ENCODE results near the gene FBXL15.

Gene FBXL15

DNA sequence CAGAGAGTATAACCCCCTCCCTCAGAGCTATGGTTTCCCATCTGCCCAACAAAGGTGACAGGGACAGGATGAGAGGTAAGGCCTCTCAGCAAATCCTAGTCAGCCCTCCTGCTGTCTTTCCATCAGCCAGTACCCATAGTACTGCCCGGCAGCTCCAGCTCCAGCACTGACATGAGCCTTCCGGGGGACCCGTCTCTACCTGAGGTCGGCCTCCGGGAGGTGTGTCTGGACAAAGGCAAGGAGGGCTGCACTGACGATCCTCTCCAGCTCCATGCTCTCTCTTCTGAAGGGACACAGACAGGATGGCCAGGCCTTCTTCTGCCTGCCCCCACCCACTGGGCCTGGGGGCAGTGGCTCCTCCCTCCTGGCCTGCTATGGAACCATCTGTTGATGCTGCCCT, 4.3 kb downstream of the FBXL15 start:
- no peak for FAIRE-seq

DNA sequence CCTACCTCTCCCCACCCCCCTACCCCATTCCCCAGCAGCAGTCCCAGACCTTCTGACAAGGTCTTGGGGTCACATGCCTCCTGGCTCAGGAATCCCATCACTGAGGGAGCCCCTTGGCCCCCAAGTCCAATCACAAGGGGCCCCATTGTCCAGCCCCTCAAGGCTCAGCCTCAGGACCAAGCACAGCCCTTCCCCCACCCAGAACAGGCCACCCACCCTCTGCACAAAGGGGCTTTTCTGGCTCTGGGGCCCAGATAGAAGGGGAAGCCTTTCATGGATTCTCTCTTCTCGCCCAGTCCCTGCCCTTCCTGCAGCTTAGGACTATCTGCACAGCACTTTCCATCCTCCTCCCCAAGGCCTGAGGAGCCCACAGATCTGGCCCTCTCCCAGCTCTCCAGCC, 4.8 kb downstream of the FBXL15 start:
- FAIRE-seq (no peak), DNase-seq (ENCODE audit: insufficient read length, low spot score) (no peak)

More for the DNA sequence above, 4.3 kb downstream of the FBXL15 start:
- no peak for DNase-seq (ENCODE audit: insufficient read length, low spot score)

DNA sequence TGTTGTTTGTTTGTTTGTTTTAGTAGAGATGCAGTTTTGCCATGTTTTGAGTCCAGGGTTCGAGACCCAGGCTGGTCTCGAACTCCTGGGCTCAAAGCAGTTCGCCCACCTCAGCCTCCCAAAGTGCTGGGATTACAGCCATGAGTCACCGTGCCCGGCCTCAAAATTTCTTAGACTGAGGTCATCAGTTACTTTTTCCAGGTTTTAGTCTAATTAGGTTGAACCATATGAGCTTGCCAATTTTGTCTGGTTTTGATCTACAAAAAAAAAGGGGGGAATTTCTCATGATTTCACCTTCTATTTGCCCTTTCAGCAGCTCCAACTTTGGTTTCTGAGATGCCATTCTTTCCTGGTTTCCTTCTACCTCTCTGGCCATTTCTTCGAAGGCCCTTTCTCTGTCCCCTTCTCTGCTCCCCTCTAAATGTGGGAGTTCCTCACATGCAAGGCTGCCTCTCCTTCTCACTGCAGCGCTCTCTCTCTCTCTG, 6.2 kb downstream of the FBXL15 start:
- FAIRE-seq: no peak
- no peak for DNase-seq (ENCODE audit: insufficient read length, low spot score)

DNA sequence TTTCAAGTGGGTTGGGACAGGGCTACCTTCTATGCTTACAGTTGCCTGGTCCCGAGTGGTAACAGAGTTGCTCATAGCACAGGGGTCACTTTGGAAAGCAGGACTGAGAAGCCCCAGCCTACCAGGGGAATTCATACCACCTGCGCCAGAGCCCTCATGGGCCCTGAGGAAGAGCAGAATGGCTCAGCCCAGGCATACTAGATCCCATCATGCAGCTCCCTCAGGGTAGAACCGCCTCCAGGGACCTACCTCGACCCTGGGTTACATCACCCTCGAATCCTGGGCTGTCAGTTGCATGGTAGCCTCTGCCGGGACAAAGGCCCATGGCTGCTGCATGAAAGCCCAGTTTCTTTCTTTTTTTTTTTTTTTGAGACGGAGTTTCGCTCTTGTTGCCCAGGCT, 8.8 kb downstream of the FBXL15 start:
- DNase-seq (ENCODE audit: insufficient read length, low spot score): no peak

DNA sequence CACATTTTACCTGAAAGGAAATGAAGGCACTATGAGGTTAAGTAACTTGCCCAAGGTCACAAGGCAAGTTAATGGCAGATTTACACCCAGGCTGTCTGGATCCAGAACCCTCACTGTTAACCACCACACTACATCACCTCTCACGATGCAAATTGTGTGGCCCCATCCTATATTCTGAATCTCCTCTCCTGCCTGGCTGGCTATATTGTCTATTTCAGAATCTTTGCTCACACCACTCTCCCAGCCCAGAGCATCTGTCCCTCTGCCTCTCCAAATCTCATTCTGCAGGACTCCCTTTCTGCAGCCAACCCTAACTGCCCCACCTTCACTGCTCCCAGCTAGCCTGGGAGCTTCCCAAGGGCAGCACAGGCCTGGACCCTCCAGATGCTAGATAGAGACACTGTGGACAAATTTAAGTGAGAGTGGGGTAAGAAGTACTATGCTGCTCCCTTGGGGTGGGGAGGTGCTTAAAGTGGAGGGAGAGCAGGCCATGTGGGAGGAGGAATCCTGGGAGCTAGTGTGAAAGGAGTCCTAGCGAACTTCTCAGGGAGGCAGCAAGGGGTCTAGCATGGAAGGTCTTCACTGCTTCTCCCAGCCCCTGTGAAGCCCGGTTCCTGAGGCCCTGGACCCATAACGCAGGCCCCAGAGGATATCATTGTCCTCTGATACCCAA, 11.0 kb downstream of the FBXL15 start:
- FAIRE-seq: no peak
- DNase-seq (ENCODE audit: insufficient read length, low spot score): no peak

More for the DNA sequence above, 8.8 kb downstream of the FBXL15 start:
- FAIRE-seq: no peak

DNA sequence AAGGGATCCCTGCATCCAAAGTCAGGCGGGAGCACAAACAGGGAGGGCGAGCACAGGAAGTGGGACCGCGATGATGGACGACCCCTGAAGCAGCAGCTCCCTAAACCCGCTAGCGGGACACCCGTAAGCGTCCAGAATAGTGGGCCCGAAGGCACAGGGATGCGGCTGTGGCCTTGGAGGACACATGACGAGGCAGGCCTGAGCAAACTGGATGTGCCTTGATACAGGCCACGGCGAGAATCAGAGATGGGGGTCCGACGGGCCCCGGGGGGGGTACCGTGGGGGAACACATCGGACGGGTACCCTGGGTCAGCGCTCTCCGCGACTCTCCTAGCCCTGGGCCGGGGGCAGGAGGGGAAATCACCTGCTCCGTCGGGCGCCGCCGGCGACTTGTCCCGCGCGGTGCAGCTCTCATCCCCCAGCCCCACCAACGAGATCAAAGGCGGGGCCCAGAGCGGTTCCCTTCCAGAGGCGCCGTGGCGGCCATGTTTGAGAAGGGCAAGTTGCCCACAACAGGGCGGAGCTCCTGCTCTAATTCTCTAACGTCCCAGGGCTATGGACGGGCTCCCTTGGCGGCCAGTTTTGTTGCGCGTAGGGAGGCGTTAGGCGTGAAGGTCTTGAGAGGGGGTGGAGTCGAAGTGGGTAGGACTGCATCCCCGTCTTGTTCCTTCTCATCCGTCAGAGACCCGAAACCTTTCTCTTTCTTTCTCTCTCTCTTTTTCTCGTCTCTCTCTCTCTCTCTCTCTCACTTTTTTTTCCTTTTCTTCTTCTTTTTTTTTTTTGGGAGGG, 11.7 kb downstream of the FBXL15 start, which contains the start of gene CUEDC2:
Gene CUEDC2 (minus strand): TSS at position 413 of the 789 bp plus-strand sequence. CDS start 7,386 bp downstream, outside the sequence.
- FAIRE-seq (peak; percentile 98), DNase-seq (ENCODE audit: insufficient read length, low spot score) (peak; percentile 89)

DNA sequence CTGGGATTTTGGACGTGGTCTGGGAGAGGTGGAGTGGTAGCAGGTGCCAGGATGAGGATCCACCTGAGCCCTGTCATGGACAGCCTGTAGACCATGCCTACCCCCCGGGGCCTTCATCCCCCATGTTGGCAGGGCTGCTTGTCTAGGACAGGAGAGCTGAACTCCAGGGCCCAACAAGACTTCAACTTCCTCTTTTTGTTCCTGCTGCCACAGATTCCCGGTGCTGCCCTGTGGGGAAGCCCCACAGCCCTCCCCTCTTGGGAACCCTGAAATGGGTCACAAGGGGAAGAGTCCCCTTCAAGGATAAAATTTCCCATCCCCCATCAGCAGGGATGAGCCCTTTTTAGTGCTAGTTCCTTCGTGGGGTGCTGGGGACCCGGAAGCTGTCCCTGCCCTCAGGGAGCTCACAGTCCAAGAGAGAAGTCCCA, 13.0 kb downstream of the FBXL15 start:
- DNase-seq (ENCODE audit: insufficient read length, low spot score) (no peak), FAIRE-seq (no peak)

GRCh38 chr10:102434394-102435132, 13.9 kb downstream of the FBXL15 start:
- DNase-seq (ENCODE audit: insufficient read length, low spot score): no peak
- FAIRE-seq: no peak

DNA sequence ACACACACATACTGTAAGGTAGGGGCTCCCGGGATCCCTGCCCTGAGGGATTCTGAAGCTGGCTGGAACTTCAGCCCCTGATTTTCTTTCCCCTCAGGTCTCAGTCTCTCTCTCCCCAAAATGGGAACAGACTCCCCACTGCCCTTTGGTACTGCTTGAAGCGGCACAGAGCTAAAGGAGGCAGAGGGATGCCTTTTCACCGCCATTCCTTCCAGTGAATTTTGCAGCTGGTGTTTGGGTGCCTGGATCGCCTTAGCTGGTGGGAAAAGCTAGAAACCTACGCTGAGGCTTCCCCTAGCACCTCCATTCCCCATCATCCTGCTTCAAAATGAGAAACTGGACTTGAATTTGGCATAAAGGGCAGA, 14.5 kb downstream of the FBXL15 start:
- no peak for DNase-seq (ENCODE audit: insufficient read length, low spot score)
- no peak for FAIRE-seq

DNA sequence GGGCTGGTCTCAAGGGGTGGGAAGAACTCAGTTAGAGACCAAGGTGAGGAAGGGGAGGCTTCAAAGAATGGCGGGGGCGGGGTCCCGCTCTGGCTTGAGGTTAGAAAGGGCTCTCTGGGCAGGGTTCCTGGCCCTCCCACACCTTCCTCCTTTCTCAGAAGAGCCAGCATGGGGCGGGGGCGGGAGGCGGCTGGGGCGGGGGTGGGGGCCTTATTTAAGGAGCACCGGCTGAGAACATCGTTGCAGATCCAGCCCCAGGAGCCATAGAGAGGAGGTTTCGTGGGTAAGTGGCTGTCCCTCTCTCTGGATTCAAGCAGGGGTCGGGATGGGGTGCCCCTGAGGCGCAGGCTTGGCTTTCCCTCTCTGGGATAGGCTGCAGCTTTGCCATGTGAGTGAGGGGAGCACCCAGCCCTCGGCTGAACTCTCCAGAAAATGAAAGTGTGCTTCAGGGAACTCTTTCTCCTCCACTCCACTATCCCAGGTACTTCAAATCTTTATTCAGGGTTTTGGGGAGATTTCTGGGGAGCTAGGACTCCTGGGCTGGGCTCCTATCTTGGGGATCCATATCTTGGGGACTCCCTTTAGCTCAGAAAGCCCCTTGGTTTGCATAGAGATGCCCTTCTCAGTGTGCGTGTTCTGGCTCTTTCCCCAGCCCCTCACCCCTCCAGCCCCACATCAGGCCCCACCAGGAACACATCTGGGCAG, 15.0 kb downstream of the FBXL15 start:
- DNase-seq (ENCODE audit: insufficient read length, low spot score) (no peak), FAIRE-seq (peak; percentile 56)

- no peak for DNase-seq (ENCODE audit: insufficient read length, low spot score)
- no peak for FAIRE-seq
Measured at GRCh38 chr10:102436312-102436711, 15.7 kb downstream of the FBXL15 start.

GRCh38 chr10:102437515-102437914, 16.9 kb downstream of the FBXL15 start:
- FAIRE-seq (no peak), DNase-seq (ENCODE audit: insufficient read length, low spot score) (no peak)

- DNase-seq (ENCODE audit: insufficient read length, low spot score) (no peak), FAIRE-seq (no peak)
Measured at GRCh38 chr10:102438374-102438773, 17.7 kb downstream of the FBXL15 start.

- FAIRE-seq (no peak), DNase-seq (ENCODE audit: insufficient read length, low spot score) (no peak)
Measured at GRCh38 chr10:102444851-102445250, 24.2 kb downstream of the FBXL15 start.

DNA sequence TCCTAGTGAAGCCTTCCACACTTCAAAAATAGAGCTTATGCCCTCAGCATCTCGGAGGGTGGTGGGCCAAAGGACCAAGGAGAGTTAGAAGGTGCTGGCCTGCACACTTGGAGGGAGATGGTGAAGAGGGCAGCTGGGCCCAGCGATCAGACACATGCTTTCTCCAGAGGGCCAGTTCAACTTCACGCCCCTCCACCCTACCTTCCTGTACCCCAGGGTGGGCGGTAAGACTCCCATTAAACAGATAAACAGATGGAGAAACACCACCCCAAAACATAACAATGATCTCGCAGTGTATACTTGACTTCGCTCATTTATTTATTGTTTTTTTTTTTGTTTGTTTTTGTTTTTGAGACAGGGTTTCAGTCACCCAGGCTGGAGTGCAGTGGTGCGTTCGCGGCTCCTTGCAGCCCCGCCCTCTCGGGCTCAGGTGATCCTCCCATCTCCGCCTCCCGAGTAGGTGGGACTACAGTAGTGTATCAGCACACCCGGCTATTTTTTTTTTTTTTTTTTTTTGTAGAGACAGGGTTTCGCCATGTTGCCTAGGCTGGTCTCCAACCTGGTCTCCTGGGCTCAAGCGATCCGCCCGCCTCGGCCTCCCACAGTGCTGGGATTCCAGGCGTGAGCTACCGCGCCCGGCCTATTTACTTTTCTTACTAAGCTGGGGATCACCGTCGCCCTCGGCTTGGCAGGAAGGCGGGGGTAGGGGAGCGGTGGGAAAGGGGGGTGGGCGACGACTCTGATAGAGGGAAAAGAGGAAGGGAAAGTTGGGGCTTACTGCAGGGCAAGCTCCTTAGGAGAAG, 28.9 kb downstream of the FBXL15 start:
- FAIRE-seq (peak; percentile 72), DNase-seq (ENCODE audit: insufficient read length, low spot score) (no peak)

DNA sequence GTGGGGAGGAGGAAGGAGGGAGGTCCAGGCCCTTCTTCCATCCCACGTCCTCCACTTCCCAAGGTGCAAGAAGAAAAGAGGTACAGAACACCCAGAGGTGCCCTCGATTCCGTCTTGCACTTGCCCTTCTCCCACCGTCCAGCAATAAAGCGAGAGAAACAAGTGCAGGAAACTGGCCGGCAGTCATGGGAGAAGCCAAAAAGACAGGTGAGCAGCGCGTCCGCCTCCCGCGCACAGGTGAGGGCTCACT, 29.4 kb downstream of the FBXL15 start:
- FAIRE-seq (no peak), DNase-seq (ENCODE audit: insufficient read length, low spot score) (no peak)

DNA sequence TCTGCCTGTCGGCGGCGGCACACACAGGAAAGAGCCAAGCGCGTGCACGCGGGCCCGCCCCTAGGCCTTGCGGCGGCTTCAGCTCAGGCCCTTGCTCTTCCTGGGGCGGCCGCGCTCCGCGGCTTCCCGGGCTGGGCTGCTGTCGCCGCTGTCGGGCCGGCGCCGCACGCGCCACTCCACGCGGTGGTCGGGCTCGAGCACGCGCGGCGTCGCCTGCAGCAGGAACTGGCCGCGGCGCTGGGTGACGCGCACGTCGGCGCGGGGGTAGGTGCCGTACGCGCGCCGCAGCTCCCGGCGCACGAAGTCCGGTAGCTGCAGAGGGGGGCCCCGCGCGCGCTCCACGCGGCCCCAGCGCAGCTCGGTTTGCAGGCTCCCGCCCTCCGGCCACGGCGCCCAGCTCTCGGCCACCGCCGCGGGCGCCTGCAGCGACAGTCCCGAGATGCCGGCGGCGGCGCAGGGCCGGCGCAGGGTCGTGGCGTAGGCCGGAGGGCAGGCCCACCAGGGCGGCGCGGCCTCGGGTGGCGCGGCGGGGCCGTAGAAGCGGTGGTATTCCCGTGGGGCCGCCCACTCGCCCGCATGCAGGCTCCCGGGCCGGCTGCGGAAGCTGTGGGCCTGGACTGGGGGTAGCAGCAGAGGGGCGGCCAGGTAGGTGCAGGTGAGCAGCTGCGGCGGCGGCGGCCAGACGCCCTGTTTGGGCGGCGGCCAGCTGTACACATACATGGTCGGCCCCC, 29.9 kb downstream of the FBXL15 start:
- DNase-seq (ENCODE audit: insufficient read length, low spot score) (peak; percentile 86), FAIRE-seq (peak; percentile 84)

DNA sequence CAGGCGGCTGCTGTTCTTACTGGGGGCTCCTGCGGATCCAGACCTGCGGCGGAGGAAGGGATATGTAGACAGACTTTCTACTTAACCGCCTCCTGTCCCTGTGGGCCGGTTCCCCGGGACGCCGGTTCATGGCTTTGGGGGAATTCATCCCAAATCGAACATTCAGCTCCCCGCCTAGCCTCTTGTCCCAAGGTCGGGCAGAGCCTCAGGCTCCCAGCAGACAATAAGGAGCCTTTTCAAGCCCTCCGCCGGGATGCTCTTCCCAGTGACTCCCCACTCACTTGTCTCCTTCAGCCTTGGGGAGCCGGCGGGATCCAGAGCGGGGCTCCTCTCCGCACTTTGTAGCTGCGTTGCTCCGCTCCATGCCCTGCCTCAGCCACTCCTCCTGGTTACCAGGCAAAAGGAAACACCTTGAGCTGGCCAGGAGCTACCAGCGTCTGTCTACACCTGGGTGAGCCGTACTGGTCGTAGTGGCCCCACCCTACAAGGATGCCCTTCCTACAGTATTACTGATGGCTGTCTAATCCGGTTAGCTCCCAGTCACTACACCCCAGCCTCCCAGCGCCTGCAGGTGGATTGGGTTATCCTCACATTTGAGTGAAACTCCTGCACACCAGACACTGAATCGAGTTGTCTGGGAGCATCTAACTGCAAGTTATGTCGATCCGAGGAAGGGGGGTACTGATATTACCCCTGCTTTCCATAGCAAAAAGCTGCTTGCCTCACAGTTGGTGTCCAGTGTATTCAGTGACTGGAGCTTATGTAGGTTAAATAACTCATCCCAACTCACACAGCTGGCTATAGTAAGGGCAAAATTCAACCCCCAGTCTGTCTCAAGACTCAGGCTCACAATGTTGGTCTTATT, 30.7 kb downstream of the FBXL15 start, which contains the start of gene C10orf95:
Gene C10orf95 (minus strand): TSS at position 439 of the 865 bp plus-strand sequence. CDS start 450 bp downstream, outside the sequence.
- FAIRE-seq (peak; percentile 39), DNase-seq (ENCODE audit: insufficient read length, low spot score) (no peak)

Measured in GM19239 (cell line).